IPS-11a (cell line): ENCODE measurements around the gene CYTH2.

Experiments
- H3K4me3 ChIP-seq: one replicate; pipeline ENCODE4 v1.5.1; 2013; ENCODE audit warnings: low read depth, low read length, control low read depth

The CYTH2 gene

DNA sequence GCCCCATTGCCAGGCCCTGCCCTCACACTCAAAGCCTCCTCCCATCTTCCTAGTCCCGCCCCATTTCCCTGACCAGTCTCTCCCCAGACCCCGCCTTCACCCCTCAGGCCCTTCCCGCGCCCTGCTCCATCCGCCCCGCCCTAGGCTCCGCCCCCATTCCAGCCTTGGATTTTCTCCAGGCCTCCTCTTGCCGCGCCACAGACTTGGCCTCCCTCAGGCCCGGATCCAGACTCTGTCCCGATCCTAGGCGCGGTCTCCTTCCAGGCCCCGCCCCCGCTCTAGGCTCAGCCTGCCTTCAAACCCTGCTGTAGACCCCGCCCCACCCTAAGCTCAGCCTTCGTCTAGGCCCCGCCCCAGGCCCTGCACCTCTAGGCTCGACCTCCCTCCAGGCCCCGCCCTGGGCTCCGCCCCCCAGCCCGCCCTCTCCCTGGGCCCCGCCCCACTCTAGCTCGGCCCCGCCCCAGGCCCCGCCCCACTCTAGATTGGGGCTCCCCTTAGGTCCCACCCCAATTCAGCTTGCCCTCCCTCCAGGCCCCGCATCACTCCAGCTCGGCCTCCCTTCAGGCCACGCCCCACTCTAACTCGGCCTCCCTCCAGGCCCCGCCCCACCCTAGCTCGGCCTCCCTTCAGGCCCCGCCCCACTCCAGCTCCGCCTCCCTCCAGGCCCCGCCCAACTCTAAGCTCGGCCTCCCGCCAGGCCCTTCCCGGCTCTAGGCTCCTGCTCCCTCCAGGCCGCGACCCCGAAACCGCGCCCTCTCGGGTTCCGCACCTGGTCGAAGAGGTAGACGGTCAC lies 24.0 kb downstream of the CYTH2 start:
- peak overlapping the region; percentile 58 for H3K4me3 ChIP-seq

GRCh38 chr19:48493718-48494401 lies 24.7 kb downstream of the CYTH2 start:
- H3K4me3 ChIP-seq, result peak overlapping the region; percentile 58

DNA sequence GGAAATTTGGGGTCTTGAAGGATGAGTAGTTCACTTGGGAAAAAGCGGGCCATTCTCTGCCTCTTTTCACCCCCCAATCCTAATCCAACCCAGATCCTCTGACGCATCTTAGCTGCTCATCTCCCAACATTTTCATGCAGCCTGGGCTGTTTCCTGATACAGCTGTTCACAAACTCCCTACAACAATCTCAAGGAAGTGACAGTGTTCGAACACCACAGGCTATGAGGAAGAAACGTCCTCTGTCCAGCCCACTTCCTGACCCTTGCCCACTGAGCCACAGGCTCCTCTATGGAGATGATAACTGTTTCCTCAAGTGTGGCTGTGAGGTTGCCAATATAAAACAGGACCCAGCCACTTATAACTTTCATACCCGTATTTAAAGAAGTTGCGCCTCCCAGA lies 26.2 kb downstream of the CYTH2 start:
- H3K4me3 ChIP-seq, result no peak overlapping the region

DNA sequence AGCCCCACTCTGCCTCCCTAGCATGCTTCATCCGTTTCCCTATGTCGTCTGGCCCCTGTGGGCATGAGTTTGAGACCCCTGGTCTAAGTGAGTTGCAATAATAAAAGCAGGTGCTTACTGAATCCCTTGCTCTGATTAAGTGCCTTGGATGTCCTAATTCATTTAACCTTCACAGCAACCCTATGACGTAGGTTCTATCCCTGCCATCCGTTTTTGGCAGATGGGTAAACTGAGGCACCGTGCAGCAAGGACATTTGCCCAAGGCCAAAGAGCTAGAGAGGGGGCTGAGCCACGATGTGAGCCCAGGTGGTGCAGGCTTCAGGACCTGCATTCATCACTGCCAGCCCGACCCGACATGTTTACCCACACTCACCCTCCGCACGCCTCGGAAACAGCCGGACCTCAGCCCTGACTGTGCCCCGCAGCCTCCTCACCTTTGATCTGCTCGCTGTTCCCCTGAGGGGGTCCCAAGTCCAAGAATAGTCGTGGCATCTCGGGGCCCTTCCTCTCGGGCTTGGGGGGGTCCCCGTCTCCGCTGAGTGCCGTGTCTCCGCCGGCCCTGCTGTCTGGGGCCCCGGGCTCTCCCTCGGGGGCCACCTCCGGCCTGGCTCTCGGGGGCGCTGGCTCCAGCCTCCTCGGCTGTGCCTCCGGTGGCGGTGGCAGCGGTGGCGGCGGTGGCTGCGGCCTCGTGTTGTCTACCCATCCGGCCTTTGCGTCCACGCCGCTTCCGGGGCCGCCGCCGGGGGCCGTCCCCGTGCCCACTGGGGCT lies 28.0 kb downstream of the CYTH2 start:
- no peak overlapping the region for H3K4me3 ChIP-seq

- H3K4me3 ChIP-seq, result no peak overlapping the region
Measured at GRCh38 chr19:48497728-48498594, 28.8 kb downstream of the CYTH2 start.

DNA sequence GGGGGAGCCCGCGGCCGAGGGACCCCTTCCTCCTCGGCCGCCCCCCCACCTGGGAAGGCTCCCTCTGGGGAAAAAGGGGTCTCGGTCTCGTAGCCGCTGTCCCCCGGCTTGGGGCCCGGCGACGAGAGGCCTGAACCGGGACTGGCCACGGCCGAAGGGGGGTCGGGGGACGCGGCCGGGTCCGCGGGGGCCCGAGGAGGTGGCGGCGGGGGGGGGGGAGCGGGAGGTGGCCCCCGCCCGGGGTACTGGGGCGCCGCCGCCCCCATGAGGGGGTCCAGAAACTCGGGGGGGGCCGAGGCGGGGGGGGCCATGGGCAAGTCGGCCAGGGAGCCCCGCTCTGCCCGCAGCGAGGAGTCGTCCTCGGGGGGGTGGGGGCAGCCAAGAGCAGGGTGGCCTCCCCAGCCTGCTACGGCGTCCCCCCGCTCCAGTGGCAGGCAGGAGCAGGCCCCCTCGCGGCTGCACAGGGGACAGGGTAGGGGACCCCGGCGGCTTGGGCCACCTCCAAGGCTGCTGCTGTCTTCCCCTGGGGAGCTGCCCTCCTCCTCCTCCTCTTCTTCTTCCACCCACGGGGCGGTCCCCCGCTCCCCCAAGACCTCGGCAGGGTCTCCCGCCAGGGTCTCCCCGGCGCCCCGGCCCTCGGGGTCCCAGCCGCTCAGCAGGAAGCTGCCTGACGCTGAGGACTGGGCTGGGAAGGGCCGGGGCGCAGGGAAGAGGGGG lies 29.6 kb downstream of the CYTH2 start:
- H3K4me3 ChIP-seq, result no peak overlapping the region

GRCh38 chr19:48499316-48500090 lies 30.3 kb downstream of the CYTH2 start:
- no peak overlapping the region for H3K4me3 ChIP-seq

- peak overlapping the region; percentile 53 for H3K4me3 ChIP-seq
Measured at GRCh38 chr19:48500830-48501493, 31.8 kb downstream of the CYTH2 start.

DNA sequence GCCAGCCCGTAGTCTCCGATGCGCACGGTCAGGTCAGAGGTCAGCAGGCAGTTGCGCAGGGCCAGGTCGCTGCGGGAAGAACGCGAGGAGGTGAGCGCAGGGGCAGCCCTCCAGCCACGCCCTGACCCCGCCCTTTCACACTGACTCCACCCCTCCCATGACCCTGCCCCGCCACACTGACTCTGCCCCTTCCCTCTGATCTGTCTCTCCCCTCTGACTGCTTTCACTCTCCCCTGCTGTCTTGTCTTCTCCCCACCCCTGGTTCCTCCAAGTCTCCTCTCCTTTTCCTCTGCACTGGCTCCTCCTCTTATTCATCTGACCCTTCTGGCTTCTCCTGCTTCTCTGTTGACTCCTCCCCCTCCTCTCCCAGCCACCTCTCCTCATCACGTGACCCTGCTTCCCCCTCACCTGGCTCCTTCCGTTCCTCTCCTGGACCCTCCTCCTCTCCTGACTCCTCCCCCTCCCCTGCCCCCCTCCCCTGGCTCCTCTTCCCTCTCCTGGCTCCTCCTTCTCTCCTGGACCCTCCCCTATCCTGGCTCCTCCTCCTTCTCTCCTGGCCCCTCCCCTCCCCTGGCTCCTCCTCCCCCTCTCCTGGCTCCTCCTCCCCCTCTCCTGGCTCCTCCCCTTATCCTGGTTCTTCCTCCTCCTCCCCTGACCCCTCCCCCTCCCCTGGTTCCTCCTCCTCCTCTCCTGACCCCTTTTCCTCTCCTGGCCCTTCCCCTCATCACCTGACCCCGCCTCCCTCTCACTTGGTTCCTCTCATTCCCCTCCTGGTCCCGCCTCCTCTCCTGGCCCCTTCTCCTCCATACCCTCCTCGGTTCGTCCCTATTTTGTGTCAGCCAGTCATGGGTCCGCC lies 32.6 kb downstream of the CYTH2 start:
- H3K4me3 ChIP-seq, result peak overlapping the region; percentile 53

GRCh38 chr19:48502350-48503018 lies 33.3 kb downstream of the CYTH2 start:
- H3K4me3 ChIP-seq, result peak overlapping the region; percentile 2

DNA sequence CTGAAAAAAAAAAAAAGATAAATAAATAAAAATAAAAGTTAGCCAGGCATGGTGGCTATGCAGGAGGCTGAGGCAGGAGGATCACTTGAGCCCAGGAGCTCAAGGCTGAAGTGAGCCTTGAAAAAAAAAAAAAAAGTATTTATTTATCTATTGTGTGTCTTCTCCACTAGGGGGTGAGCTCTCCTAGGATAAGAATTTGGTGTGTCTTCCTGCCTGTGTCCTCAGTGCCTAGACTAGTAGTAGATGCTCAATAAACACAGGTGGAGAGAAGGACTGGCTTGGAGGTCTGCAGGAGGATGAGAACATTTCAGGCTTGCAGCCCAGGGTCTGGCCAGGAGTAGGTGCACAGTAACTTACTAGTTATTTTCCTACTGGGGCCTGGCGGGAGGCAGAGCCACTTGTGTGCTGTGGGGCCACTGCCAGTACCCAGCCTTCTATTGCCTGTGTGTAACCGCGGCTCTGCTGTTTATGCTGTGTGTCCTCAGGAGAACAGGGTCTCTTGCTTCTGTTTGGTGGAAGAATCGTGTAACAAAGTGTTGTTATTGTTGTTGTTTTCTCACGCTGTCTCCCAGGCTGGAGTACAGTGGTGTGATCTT lies 37.1 kb downstream of the CYTH2 start:
- H3K4me3 ChIP-seq, result no peak overlapping the region

DNA sequence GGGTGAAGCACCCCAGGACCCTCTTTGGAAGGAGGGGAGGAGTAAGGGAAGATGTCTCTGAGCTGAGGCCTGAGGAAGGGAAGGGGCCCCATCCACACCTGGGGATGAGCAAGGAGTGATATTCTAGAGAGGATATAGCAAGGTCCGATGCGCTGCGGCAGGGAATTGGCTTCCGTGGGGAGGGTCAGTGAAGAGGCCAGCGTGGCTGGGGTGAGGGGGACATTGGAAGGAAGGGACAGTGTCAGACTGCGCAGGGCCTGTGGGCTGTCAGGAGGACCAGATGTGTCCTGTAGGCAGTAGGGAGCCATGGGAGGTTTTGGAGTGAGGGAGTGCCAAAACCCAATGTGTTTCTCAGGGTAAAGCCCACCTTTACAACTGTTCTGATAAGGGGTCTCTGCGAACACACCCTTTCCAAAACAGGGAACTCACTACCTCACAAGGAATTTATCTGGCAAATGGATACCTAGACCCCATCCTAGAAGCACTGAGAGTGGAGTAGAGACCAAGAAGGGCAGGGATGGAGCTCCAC lies 38.8 kb downstream of the CYTH2 start:
- H3K4me3 ChIP-seq, result no peak overlapping the region

GRCh38 chr19:48508729-48509411 lies 39.7 kb downstream of the CYTH2 start:
- H3K4me3 ChIP-seq, result no peak overlapping the region

DNA sequence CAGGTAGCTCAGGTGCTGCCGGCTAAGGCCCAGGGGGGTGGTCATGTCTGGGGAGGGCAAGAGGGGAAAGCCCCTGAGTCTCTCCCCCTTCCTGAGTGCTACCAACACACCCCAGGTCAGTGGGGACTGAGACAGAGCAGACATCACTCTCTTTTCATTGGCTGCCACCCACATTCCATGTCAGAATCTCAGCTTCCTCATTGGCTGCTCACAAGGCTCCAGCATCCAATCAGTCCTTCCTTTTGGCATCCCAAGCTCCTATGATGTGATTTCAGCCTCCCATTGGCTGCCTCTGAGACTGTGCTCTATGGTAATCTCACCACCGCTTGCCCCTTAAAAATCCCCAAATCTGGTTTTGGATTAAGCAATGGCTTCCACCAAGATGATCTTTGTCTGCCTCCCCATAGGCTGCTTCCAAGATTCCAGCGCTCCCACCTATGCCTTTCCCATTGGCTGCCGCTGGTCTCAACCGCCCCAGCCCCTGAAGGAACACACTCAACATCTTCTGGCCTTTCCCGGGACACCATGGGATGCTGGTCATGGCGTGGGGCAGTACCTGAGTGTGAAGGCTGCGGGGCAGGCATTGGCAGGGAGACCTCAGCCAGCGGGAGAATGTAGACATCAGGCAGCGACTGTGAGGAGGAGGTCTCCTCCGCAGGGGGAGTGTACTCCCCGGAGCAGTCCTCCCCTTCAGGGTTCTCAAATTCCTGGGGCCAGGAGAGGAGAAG lies 40.5 kb downstream of the CYTH2 start:
- H3K4me3 ChIP-seq, result no peak overlapping the region
